ENCODE results near the gene CSF3R. TPM values are rescaled to one million over a fixed set of nuclear protein-coding genes. Genes with fewer than 3 reads are reported as not detected.

The CSF3R gene
- polyA plus RNA-seq, 1 donor from 2014 or later, result not detected

- no peak overlapping the region for H3K4me2 ChIP-seq (ENCODE audit: low read length)
- H3F3A ChIP-seq (ENCODE audit: insufficient read depth, low read length, poor library complexity, severe bottlenecking), result no peaks in the 10 kb centered on the region
- H2AFZ ChIP-seq (ENCODE audit: low read depth, low read length), result no peak overlapping the region
- no peaks in the 10 kb centered on the region for H3K9me3 ChIP-seq (ENCODE audit: low read length)
- no peaks in the 10 kb centered on the region for H4K20me1 ChIP-seq (ENCODE audit: insufficient read depth)
- H3K79me2 ChIP-seq (replicated peaks; ENCODE audit: insufficient read depth, low read length), result no peaks in the 10 kb centered on the region
- no peak overlapping the region for H3K27ac ChIP-seq (ENCODE audit: low read length)
- H3K4me3 ChIP-seq (ENCODE audit: low read length), result no peak overlapping the region
- no peak for TF ChIP-seq EP300 (conservative IDR thresholded peaks at IDR 0.05; ENCODE audit: poor library complexity, severe bottlenecking)
- TF ChIP-seq RAD21 (conservative IDR thresholded peaks at IDR 0.05), result no peak
- TF ChIP-seq REST (IDR thresholded peaks at IDR 0.05; ENCODE audit: borderline replicate concordance), result no peak
- TF ChIP-seq TAF1 (IDR thresholded peaks at IDR 0.05; ENCODE audit: low read depth), result no peak
- TF ChIP-seq POLR2AphosphoS5 (IDR thresholded peaks at IDR 0.05), result no peak
- TF ChIP-seq MXI1 (conservative IDR thresholded peaks at IDR 0.05; ENCODE audit: poor library complexity, severe bottlenecking), result no peak
- no peak for TF ChIP-seq SMC3 (conservative IDR thresholded peaks at IDR 0.05; ENCODE audit: poor library complexity)
- no peaks in the 10 kb centered on the region for H3K36me3 ChIP-seq (ENCODE audit: insufficient read depth, low read length)
- H3K9ac ChIP-seq (ENCODE audit: low read length), result no peak overlapping the region
- H3K9me2 ChIP-seq (ENCODE audit: insufficient read depth, low read length), result no peaks in the 10 kb centered on the region
- H3K27me3 ChIP-seq (ENCODE audit: insufficient read depth, low read depth, low read length), result no peaks in the 10 kb centered on the region
Observed at GRCh38 chr1:36420409-36420808, 62.3 kb downstream of the CSF3R start.

GRCh38 chr1:36419569-36419968, 63.1 kb downstream of the CSF3R start:
- Histone ChIP-seq H3F3A (ENCODE audit: insufficient read depth, low read length, poor library complexity, severe bottlenecking) (no peaks in the 10 kb centered on the region), H3K36me3 (ENCODE audit: insufficient read depth, low read length) (no peaks in the 10 kb centered on the region), H3K9me2 (ENCODE audit: insufficient read depth, low read length) (no peaks in the 10 kb centered on the region), H2AFZ (ENCODE audit: low read depth, low read length) (no peak overlapping the region), H3K27me3 (ENCODE audit: insufficient read depth, low read depth, low read length) (no peaks in the 10 kb centered on the region), H3K79me2 (replicated peaks; ENCODE audit: insufficient read depth, low read length) (no peaks in the 10 kb centered on the region), H3K9ac (ENCODE audit: low read length) (no peak overlapping the region), H3K27ac (ENCODE audit: low read length) (no peak overlapping the region), H3K9me3 (ENCODE audit: low read length) (no peaks in the 10 kb centered on the region), H3K4me3 (ENCODE audit: low read length) (no peak overlapping the region), H3K4me2 (ENCODE audit: low read length) (no peak overlapping the region), H4K20me1 (ENCODE audit: insufficient read depth) (no peaks in the 10 kb centered on the region)
- TF ChIP-seq SMC3 (conservative IDR thresholded peaks at IDR 0.05; ENCODE audit: poor library complexity) (no peak), CTCF (IDR thresholded peaks at IDR 0.05; ENCODE audit: poor library complexity, severe bottlenecking) (no peak), REST (IDR thresholded peaks at IDR 0.05; ENCODE audit: borderline replicate concordance) (no peak), TAF1 (IDR thresholded peaks at IDR 0.05; ENCODE audit: low read depth) (no peak), POLR2AphosphoS5 (IDR thresholded peaks at IDR 0.05) (no peak), MXI1 (conservative IDR thresholded peaks at IDR 0.05; ENCODE audit: poor library complexity, severe bottlenecking) (no peak), EP300 (conservative IDR thresholded peaks at IDR 0.05; ENCODE audit: poor library complexity, severe bottlenecking) (no peak), EZH2 (IDR thresholded peaks at IDR 0.05; ENCODE audit: borderline replicate concordance, insufficient read depth, low read length, poor library complexity, severe bottlenecking) (no peak), RAD21 (conservative IDR thresholded peaks at IDR 0.05) (no peak)
